NCI-H2227 treated with DMSO at 0.1 percent for 48 hours (cell line): ENCODE results near the gene TRMT61A.

Source experiments
- DNase-seq: peaks from one replicate; lab custom pipeline; 2025; lab: John Stamatoyannopoulos, UW

TRMT61A gene

DNA sequence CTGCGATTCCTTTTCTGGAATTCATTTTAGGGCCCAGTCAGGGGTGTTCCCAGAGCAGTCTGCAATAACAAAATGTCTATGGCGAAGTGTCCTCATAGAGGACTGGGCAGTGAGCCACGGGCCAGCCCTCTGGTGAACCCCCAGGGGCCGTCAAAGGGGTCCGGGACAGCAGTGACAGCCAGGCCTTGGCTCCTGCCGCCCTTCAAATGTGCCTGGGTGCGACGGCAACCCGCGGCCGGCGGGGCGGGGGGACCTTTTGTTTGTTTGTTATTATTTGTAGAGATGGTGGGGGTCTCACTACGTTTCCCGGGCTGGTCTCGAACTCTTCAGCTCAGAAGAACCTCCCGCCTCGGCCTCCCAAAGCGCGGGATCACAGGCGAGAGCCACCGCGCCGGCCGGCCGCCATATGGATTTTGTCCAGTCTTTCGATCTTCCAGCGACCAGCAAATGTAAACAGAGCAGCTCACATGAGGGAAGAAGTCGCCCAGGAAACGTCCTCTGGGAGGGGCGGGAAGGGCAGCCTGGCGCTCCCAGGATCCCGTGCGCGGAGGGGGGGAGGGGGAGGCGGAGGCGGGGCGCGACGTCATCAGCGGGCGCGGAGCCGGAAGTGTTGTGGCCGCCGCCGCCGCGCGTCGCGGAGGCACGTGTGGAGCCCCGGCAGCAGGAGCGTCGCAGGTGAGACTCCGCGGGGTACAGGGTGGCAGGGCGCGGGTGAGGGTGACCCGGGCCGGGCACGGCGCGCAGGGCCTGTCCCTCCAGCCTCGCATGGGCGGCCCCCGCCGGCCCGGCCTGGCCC is at the start of gene TRMT61A:
Gene TRMT61A (plus strand): TSS at position 610 of the 796 bp plus-strand sequence. CDS start 783 bp downstream, outside the sequence.
- DNase-seq, result peak; percentile 78

DNA sequence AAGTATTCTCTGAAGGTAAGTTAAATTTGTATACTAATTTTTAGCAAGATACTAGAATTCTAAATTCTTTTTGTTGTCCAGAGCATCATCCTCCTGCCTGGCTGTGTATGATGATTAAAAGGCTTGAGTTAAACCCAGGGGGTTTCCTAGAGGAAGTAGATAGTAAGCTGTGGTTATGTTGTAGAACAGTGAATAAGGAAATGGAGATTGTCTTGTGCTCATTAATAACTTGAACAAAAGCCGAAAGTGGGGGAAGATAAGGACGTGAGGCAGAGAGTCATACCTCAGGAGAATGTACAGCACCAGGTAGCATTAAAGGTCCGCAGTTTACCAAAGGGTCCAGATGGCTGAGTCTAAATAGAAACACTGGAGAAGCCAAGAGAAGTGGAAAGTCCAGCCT is 48.4 kb upstream of the TRMT61A start:
- DNase-seq, result no peak

DNA sequence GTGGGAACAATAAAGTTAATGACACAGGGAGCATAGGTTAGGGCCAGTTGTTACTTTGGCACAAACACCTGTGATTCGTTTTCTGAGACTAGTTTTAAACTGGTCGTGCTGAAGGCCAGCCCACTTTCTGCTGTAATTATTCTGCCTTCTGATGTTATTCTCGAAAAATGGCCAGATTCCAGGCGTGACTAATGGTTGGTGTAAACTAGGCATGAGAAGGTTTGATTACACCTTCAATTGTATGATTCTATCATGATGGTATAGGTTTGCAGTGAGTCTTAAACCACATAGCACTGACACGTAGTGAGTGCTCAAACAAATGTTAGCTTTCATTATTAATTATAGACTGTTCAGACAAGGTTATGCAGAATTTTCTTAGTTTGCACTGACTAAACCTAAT is 45.4 kb upstream of the TRMT61A start:
- no peak for DNase-seq

DNA sequence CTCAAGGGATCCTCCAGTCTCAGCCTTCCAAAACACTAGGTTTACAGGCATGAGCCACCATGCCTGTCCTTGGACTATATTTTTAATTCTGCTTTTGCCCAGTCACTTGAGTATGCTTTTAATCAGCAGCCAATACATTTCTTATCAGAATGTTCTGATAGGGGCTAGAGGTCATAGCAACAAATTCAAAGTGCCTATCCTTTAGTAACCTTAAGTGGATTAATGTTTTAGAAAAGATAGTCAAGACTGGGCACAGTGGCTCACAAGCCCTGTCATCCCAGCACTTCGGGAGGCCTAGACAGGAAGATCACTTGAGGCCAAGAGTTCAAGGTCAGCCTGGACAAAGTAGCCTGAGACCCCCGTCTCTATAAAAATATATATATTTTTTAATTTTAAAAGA is 43.5 kb upstream of the TRMT61A start:
- DNase-seq, result no peak

DNA sequence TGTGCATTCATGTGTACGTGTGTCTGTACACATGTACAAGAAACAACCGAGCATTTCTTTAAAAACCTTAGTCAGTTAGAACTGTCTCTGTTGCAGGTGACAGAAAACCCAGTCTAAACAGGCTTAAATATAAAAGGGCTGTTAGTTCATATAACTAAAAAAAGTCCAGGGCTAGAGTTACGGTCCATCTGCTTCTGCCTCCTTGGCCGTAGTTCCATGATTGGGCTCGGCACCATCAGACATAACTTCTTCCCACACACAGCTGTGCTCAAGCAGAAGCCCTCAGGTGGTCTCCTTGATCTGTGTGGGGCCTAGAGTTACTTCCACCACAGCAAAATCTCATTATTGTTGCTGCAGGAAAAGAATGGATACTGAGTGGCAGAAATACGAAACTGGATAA is 40.9 kb upstream of the TRMT61A start:
- DNase-seq, result no peak

DNA sequence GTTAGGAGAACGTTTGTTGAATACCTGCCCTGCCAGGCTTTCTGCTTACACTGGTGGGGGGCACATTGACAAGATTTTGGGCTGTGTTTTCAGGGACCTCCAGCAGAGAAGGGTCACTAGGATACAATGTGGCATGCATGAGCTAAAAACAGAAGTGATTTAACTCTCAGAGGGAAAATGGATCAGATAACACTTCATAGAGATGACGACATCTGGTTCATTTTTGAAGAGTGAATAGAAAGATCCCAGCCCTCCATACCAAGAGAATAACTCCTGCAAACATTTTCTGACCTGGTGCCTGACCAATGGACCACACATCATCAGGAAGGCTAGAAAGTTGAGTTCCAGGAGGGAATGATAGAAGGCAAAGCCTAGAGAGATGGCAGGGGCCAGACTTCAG is 40.0 kb upstream of the TRMT61A start:
- DNase-seq, result no peak

DNA sequence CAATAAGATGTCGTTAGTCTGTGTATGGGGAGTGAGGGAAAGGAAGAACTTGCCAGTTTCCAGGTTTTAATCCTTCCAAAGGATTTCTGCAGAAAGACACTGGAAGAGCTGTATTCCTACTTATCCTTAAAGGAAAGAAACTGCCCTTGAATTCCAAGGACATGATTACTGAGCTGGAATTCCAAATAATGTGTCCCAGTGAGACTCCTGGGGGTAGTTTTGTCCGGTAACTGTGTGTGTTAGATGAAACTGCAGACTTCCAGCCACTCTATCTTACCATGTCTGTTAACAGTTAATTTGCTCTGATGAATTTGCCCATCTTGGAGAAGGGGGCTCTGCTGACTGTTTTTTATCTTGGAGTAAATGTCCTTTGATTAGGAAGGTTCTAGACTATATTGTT is 39.4 kb upstream of the TRMT61A start:
- DNase-seq, result no peak

DNA sequence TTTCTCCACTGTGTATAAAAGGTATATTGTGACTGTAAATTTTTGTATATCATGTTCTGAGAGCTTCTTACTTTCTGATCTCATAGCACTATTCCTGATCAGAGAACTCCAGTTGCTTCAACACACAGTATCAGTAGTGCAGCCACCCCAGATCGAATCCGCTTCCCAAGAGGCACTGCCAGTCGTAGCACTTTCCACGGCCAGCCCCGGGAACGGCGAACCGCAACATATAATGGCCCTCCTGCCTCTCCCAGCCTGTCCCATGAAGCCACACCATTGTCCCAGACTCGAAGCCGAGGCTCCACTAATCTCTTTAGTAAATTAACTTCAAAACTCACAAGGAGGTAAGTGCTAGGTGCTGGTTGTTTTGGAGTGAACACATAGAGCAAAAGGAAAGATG is 37.3 kb upstream of the TRMT61A start:
- DNase-seq, result no peak

DNA sequence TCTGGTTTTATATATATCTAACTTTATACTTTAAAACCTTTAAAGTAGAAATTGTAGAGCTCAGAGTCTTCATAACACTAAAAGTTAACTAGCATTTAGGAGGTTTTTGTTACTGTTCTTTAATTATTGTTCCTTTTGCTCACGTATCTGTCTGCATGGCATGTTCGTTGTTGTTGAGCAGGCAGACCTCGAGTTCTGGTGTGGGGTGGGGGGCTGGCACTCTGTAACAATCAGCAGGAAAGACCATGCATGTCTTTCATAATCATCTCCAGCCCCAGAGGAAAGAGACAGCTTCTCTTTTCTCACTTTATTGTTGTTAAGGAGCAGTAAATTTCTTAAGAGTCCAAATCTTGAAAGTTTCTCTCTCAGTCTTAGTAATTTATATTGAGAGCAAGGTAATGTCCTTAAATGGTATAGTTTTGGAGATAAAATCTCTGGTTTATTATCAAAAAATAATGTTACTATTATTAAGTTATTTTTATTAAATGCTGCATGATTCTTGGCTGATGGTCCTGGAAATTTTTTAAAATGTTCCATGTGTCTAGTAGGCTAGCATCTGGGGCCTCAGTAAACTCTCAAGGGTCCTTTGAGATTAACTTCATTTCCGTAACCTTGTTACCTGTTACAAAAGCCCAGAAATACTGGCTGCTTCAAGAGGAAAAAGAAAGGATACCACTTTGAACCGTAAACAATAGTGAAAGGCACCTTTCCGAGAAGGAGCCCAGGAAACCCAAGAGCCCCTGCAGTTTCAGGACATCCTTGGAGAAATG is 36.7 kb upstream of the TRMT61A start:
- DNase-seq, result no peak

DNA sequence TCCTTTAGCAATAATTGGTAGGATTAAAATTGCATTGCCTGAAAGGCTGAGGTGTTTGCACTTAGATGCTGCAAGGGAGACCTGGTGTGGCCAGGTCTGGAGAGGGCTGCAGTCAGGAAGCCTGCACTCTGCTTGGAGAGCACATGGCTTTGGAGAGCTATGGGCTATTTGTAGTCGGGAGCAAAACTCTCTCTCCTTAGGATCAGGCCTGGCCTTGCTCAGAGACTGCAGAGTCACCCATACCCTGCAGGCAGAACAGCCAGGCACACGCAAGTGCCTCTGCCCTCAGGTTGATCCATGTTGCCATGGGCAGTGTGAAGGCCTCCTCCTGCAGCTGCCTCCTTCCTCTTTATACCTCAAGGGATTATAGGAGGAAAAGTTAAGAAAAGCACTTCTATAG is 33.1 kb upstream of the TRMT61A start:
- DNase-seq, result no peak

DNA sequence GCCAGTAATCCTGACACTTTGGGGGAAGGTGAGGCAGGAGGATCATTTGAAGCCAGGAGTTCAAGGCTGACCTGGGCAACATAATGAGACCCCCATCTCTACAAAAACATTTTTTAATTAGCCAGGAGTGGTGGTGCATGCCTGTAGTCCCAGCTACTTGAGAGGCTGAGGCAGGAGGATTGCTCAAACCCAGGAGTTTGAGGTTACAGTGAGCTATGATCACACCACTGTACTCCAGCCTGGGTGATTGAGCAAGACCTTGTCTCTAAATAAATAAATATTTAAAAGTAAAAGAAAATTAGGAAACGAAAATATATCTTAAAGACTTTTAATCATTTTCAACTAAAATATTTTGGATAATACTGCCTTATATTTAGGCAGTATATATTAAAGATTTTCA is 32.2 kb upstream of the TRMT61A start:
- no peak for DNase-seq

DNA sequence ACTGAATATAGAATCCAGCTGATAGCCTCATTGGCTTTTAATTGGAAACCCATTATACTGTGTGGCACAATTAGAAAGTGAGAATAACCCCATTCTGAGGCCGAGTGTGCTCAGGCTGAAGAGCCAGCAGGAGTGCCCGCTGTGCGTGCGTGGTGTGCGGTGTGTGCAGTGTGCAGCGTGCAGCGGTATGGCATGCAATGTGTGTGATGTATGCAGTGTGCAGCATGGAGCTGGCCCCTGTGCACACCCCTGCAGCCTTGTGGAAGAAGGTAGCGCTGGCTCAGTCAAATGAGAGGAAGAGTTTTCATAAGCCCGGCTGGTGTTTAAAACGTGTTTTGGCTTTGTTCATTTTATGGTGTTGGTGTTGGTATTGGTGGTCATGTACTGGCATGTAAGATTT is 29.3 kb upstream of the TRMT61A start:
- no peak for DNase-seq

DNA sequence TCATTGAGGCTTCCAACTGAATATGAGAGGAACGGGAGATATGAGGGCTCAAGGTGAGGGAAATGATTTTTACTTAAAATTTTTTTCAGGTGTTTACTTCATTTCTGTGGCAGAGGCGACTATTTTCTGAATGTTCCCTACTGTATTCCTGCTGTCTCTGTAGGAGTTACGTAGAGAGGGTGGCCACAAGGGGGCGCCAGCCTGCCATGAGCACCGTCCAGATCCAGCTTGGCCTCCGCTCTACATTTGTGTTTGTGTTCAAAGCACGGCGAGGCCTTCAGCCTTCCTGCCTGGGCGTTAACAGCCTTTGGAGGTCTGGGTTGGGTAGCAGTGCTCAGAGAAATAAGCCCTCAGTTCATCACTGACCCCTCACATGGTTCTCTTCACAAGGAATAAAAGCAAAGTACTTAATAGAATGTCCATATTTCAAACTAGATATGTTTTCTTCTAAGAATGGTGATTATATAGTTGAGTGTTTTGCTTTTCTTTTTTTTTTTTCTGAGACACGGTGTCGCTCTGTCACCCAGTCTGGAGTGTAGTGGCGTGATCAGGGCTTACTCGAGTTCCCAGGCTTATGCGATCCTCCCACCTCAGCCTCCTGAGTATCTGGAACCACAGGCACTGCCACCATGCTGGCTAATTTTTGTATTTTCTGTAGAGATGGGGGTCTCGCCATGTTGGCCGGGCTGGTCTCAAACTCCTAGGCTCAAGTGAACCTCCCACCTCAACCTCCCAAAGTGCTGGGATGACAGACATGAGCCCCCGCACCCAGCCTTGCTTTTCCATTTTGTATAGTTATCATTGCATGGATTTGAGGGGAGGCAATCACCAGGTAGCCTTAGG is 28.6 kb upstream of the TRMT61A start:
- DNase-seq, result peak; percentile 81

DNA sequence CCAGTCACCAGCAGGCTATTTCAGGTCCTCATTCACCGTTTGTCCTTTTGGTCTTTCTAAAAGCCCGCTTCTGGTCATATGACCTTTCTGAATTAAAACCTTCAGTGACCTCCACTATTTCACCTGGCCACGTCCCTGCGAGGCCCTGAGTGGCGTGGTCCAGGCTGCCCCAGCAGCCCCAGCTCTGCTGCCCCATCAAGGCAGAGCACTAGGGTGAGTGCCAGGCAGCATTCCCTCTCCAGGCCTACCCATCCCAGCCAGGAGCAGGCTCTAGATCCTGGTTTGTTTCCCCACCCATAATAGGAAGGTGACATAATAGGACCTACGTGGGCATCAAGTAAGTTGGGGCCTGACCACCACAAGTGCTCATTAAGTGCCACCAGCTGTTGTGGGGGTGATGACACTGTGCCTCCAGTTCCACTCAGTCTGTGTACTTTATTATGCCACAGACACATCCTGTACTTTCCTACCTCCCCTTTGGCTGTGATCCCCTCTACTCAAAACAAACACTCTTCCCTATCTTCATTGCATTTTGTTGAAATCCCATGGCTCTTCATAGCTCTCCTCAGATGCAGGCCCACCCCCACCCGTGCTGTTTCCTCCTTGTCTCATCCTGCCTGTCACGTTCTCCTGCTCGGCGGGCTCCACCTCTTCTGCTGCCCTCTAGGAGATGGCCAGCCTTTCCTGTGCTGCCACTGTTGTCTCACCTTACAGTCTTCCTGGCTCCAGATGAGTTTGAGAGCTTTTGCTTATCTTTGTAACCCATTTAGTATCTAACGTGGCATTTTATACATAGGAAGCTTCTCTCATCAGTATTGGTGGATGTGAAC is 27.7 kb upstream of the TRMT61A start:
- DNase-seq, result no peak

DNA sequence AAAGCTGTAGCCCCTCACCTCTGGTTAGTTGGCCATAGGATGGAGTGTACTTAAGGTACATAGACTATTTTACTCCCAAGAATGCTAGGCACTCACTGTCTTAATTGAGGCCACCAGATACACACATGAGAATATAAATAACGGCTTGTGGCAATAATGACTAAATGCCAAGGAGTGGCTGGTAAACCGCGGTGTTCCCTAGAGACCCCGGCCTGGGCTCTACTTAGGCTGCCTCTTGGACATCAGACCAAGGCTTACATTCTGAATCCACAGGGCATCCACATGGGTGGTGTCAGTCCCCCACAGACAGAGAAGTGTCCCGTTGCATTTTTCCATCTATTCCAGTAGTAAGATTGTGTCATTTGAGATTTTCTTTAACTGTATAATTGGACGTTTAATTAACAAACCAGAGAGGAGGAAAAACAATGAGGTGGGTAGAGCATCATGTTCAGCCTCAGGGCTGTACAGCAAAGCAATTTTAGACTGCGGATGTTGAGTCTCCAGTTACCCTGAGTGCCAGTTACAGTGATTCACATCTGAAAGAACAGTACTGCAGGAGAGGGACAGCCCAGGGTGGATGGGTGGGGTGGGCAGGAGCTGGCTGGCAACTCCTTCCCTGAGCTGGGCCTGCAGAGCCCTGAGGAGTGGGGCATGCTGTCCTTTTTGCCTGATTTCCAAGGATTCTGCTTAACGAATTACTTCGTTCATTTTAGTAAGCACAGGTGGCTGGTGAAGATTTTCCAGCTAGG is 26.9 kb upstream of the TRMT61A start:
- DNase-seq, result no peak

DNA sequence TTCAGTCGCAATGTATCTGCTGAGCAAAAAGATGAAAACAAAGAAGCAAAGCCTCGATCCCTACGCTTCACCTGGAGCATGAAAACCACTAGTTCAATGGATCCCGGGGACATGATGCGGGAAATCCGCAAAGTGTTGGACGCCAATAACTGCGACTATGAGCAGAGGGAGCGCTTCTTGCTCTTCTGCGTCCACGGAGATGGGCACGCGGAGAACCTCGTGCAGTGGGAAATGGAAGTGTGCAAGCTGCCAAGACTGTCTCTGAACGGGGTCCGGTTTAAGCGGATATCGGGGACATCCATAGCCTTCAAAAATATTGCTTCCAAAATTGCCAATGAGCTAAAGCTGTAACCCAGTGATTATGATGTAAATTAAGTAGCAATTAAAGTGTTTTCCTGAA is 26.1 kb upstream of the TRMT61A start:
- DNase-seq, result no peak

DNA sequence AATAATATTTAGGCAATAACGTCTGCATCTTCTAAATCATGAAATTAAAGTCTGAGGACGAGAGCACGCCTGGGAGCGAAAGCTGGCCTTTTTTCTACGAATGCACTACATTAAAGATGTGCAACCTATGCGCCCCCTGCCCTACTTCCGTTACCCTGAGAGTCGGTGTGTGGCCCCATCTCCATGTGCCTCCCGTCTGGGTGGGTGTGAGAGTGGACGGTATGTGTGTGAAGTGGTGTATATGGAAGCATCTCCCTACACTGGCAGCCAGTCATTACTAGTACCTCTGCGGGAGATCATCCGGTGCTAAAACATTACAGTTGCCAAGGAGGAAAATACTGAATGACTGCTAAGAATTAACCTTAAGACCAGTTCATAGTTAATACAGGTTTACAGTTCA is 25.7 kb upstream of the TRMT61A start:
- no peak for DNase-seq

DNA sequence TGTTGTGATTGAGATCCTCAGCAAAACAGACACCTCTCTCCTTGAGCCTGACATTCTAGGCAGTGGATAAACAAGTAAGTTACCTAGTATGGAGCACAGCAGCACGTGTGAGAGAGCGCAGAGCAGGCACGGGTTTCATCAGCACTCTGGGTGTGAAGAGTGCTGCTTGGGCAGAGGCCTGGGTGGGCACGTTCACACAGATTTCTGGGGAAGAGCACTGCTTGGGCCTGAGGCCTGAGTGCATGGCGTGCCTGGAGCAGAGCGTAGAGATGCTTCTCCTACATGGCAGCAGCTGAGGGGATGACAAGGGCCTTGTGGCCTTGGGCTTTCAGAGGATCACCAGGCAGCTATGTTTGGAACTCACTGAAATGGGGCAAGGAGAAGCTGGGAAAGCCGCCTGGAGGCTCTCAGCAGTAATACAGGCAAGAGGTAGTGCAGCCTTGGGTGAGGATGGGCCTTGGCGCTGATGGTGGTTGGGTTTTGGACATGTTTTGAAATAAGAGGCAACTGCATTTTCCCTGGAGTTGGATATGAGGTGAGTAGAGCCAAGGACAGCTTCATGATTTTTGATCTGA is 23.9 kb upstream of the TRMT61A start:
- no peak for DNase-seq

DNA sequence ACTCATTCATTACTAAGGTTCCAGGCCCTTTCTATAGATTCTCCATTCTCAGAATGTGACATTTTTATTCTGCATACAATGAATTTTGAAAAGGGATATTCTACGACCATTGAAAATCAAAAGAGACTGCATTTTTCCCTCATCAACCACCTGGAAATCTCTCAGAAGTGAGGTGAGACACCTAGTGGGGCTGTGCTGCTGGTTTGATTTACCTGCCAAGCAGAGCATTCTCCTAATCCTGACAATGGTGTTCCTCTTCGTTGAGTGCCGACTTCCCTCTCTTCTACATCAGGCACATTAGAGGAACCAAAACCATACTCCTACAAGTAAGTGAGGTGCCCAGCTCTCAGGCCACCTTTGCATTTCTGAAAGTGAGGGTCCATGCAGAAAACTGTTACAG is 21.2 kb upstream of the TRMT61A start:
- DNase-seq, result no peak

DNA sequence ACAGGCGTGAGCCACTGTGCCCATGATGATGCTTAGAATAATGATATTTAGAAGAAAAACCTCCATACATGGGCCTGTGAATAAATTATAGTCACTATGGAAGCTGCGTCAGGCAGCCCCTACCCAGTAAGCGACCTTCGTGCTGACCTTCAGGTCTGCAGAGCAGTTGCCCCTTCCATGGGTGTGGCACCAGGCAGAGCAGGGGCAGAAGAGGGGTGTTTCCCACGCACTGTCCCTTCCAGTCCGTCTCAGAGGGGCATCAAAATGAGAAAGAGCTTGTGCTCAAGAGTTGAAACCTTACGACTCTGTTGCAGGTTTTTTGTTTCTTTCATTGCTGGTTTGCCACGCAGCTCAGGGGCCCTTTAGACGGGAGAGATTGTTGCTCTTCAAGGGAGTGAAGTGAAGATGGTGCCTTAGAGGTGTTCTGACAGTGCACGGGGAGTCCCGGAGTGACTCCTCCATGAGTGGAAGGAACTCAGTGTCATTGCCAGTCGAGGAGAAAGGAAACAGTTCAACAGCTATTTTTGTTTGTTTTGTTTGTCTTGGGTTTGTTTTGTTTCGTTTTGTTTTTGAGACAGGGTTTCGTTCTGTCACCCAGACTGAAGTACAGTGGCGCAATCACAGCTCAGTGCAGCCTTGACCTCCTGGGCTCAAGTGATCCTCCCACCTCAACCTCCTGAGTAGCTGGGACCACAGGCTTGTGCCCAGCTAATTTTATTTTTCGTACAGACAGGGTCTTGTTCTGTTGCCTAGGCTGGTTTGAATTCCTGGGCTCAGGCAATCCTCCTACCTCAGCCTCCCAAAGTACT is 20.3 kb upstream of the TRMT61A start:
- DNase-seq, result no peak
